DOHH2 (cell line): ENCODE measurements around the gene CALB2.

ENCODE experiments used
- H3F3A ChIP-seq: fragments of 200-600 bp; sonication (generic), shearing (Covaris generic); 2 replicates; pipeline ENCODE4 v1.6.0; 2016; ENCODE audit warnings: antibody characterized with exemption, mild to moderate bottlenecking; ENCODE audit not compliant: control insufficient read depth, insufficient read depth
- H3K27ac ChIP-seq: fragments of 200-600 bp; sonication (generic); 2 replicates; pipeline ENCODE4 v1.5.1; 2014; ENCODE audit warnings: low read depth, mild to moderate bottlenecking, low read length, moderate library complexity
- H3K27me3 ChIP-seq: fragments of 200-600 bp; sonication (generic); 2 replicates; pipeline ENCODE4 v1.6.1; 2014; ENCODE audit warnings: mild to moderate bottlenecking, low read length, mixed read lengths; ENCODE audit not compliant: control insufficient read depth
- H3K36me3 ChIP-seq: fragments of 200-600 bp; sonication (generic); 2 replicates; pipeline ENCODE4 v1.6.1; 2014; ENCODE audit warnings: mild to moderate bottlenecking, low read length, moderate library complexity, mixed read lengths; ENCODE audit not compliant: control insufficient read depth
- H3K4me1 ChIP-seq: fragments of 200-600 bp; sonication (generic); 2 replicates; pipeline ENCODE4 v1.6.1; 2014; ENCODE audit warnings: mild to moderate bottlenecking, low read length, mixed read lengths; ENCODE audit not compliant: control insufficient read depth
- H3K4me2 ChIP-seq: fragments of 200-600 bp; sonication (generic); 2 replicates; pipeline ENCODE4 v1.6.0; 2014; ENCODE audit warnings: mild to moderate bottlenecking, low read length, moderate library complexity
- H3K4me3 ChIP-seq: fragments of 200-600 bp; sonication (generic); 2 replicates; pipeline ENCODE4 v1.5.1; 2014; ENCODE audit warnings: mild to moderate bottlenecking, low read length, mixed read lengths
- H3K79me2 ChIP-seq: fragments of 200-600 bp; sonication (generic); 2 replicates; pipeline ENCODE4 v1.6.1; 2014; ENCODE audit warnings: mild to moderate bottlenecking, low read length, mixed read lengths; ENCODE audit not compliant: control insufficient read depth
- H3K9me2 ChIP-seq: fragments of 200-600 bp; sonication (generic); replicated peaks from 2 replicates; pipeline ENCODE4 v1.6.1; 2014; ENCODE audit warnings: mild to moderate bottlenecking, low read length, mixed read lengths; ENCODE audit not compliant: control insufficient read depth
- H3K9me3 ChIP-seq: fragments of 200-600 bp; sonication (generic); 2 replicates; pipeline ENCODE4 v1.6.1; 2014; ENCODE audit warnings: antibody characterized with exemption, low read length, mixed read lengths; ENCODE audit not compliant: control insufficient read depth, insufficient read depth
- H4K20me1 ChIP-seq: fragments of 200-600 bp; sonication (generic); 2 replicates; pipeline ENCODE4 v1.6.0; 2014; ENCODE audit warnings: low read depth, mild to moderate bottlenecking, antibody characterized with exemption, low read length, moderate library complexity; ENCODE audit not compliant: control insufficient read depth, insufficient read depth
- EZH2phosphoT487 ChIP-seq: fragments of 200-600 bp; sonication (generic); IDR thresholded peaks from 2 replicates; pipeline ENCODE4 v1.6.1; 2017; ENCODE audit warnings: borderline replicate concordance, mild to moderate bottlenecking, antibody characterized with exemption, low read length, moderate library complexity, mixed read lengths
- TF ChIP-seq, protein P1 (sequence below): fragments of 200-600 bp; sonication (generic); IDR thresholded peaks from one replicate; pipeline ENCODE4 v1.5.1; 2014; ENCODE audit warnings: antibody characterized with exemption, mild to moderate bottlenecking, low read depth, low read length; ENCODE audit not compliant: poor library complexity, severe bottlenecking

CALB2 gene

GRCh38 chr16:71413341-71413740, 54.8 kb downstream of the CALB2 start:
- H3K79me2 ChIP-seq = no peaks in the 10 kb centered on the region
- H3K27ac ChIP-seq = no peak overlapping the region
- peaks cover 13% of the 10 kb centered on the region for H3K27me3 ChIP-seq
- H3K4me3 ChIP-seq = no peak overlapping the region
- no peaks in the 10 kb centered on the region for H3K36me3 ChIP-seq
- H3K9me2 ChIP-seq = no peaks in the 10 kb centered on the region
- no peaks in the 10 kb centered on the region for H3K9me3 ChIP-seq
- H4K20me1 ChIP-seq = no peaks in the 10 kb centered on the region
- no peak overlapping the region for H3K4me2 ChIP-seq
- TF ChIP-seq, protein P1, sequence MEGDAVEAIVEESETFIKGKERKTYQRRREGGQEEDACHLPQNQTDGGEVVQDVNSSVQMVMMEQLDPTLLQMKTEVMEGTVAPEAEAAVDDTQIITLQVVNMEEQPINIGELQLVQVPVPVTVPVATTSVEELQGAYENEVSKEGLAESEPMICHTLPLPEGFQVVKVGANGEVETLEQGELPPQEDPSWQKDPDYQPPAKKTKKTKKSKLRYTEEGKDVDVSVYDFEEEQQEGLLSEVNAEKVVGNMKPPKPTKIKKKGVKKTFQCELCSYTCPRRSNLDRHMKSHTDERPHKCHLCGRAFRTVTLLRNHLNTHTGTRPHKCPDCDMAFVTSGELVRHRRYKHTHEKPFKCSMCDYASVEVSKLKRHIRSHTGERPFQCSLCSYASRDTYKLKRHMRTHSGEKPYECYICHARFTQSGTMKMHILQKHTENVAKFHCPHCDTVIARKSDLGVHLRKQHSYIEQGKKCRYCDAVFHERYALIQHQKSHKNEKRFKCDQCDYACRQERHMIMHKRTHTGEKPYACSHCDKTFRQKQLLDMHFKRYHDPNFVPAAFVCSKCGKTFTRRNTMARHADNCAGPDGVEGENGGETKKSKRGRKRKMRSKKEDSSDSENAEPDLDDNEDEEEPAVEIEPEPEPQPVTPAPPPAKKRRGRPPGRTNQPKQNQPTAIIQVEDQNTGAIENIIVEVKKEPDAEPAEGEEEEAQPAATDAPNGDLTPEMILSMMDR = no peak
- no peak for TF ChIP-seq EZH2phosphoT487
- H3F3A ChIP-seq = no peaks in the 10 kb centered on the region
- H3K4me1 ChIP-seq = peaks cover 4% of the 10 kb centered on the region; the same call in 1 of the 2 replicates

DNA sequence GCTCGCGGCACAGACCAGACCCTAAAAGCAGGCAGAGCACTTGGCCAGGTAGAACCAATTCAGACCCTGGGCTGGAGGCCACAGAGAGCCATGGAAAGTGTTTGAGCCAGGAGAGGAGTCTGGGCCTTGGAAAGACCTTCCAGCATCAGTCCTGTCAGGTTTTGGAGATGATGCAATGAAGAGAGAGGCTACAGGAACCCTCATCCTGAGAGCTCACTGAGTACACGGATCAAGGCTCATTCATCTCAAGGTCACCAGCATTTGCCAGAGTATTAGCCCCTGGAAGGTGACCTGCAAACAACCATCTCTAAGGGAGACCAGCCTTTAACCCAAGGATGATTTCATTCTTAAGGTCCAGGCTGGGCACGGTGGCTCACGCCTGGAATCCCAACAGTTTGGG, 55.5 kb downstream of the CALB2 start:
- no peaks in the 10 kb centered on the region for H3K9me2 ChIP-seq
- no peak overlapping the region for H3K4me3 ChIP-seq
- no peaks in the 10 kb centered on the region for H4K20me1 ChIP-seq
- no peaks in the 10 kb centered on the region for H3K9me3 ChIP-seq
- no peak overlapping the region for H3K4me2 ChIP-seq
- no peaks in the 10 kb centered on the region for H3K79me2 ChIP-seq
- H3K36me3 ChIP-seq = no peaks in the 10 kb centered on the region
- no peaks in the 10 kb centered on the region for H3F3A ChIP-seq
- no peak overlapping the region for H3K27ac ChIP-seq
- H3K4me1 ChIP-seq = peaks cover 4% of the 10 kb centered on the region; the same call in 1 of the 2 replicates
- no peak for TF ChIP-seq EZH2phosphoT487
- TF ChIP-seq, protein P1 = no peak
- peaks cover 17% of the 10 kb centered on the region for H3K27me3 ChIP-seq

DNA sequence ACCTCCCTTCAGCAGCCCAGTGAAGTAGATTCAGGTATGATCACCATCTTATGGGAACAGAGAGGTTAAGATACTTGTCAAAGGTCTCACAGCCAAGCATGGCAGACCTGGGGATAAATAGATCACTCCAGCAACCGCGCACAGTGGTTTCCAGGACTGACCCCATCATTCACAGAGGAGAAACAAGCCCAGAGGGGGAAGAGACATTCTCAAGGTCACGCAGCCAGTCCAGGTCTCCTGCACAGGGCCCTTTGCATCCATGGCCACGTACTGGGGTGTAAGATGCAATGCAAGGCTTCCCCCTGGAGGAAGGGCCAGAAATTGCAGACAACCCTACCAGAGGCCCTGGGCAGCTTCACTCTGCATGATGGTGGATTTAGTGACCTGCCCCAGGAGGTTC, 63.4 kb downstream of the CALB2 start:
- H3F3A ChIP-seq = no peaks in the 10 kb centered on the region
- peaks cover 10% of the 10 kb centered on the region; the same call in 1 of the 2 replicates for H3K27me3 ChIP-seq
- H3K4me1 ChIP-seq = no peaks in the 10 kb centered on the region

More for the DNA sequence above, 63.4 kb downstream of the CALB2 start:
- Histone ChIP-seq H3K9me2 (no peaks in the 10 kb centered on the region), H3K79me2 (no peaks in the 10 kb centered on the region), H4K20me1 (no peaks in the 10 kb centered on the region), H3K4me3 (no peak overlapping the region), H3K27ac (no peak overlapping the region), H3K9me3 (no peaks in the 10 kb centered on the region), H3K4me2 (no peak overlapping the region), H3K36me3 (no peaks in the 10 kb centered on the region)
- no peak for TF ChIP-seq EZH2phosphoT487
- TF ChIP-seq, protein P1 = peak; percentile 62
